ENCODE results near the gene MTHFD1.

MTHFD1 gene

DNA sequence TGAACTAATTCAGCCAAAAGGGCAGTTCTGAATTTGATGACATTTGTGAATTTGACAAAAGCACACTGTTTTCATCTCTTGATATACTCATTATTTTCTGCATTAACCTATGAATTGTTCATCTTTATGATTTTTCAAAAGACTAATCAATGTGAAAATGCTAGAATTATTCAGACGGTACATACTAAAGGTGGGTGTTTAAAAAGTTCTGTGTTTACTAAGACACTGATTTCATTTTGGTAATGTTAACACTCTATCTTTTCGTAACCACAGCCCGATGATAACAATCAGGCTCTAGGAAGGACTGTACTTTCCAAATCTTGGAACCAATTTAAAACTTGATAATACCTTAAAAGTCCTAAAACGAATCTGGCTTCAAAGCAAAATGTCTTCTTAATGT lies 86.5 kb downstream of the MTHFD1 start:
- in situ Hi-C loops (cut with MboI; ENCODE audit: low pct_unique_long_range_greater_than_20kb, low sequenced_read_pairs): no loop called here
- no peak for DNase-seq

DNA sequence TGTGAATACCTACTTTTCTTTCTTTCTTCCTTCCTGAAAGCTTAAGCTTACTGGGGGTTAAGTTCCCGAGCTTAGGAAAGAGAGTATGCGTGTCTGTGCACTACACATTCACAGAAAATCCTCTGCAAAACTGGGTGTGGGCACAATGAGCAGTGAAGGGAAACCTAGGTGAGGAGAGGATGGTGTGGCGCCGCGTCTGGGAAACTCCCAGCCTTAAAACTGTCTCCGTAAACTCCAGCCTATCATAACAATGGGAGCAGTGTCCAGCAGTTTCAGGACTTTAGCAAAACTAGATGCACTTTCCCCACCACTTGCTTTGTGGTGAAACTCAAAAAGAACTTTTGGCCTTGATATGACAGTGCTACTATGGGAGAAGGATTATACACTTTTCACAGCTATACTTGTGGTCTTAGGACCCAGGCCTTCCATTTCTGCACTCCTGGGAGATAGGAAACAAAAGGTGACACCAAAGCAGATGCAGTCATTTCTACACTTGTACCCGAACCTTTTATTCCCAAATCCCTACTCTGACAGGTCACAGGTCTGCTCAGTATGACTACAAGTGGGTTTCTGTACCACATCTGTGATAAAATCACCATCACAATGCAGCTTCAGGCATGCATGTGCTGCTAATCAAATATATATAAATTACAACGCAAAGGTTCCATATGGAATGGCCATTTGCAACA lies 87.6 kb downstream of the MTHFD1 start:
- in situ Hi-C loops (cut with MboI; ENCODE audit: low pct_unique_long_range_greater_than_20kb, low sequenced_read_pairs): no loop called here

DNA sequence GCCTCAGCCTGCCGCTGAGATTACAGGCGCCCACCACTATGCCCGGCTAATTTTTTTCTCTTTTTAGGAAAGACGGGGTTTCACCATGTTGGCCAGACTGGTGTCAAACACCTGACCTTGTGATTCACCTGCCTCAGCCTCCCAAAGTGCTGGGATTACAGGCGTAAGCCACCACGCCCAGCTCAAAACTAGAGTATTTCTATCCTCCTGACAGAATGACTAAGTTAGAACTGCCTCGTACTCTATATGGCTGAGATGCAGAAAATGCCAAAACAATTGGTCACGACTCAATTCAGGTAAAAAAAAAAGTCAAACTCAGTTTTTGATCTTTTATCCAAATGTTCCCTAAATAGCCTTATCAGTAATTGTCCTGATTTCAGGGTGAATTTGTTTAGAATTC lies 88.3 kb downstream of the MTHFD1 start:
- no peak for DNase-seq
- in situ Hi-C loops (cut with MboI; ENCODE audit: low pct_unique_long_range_greater_than_20kb, low sequenced_read_pairs): no loop called here

More for the DNA sequence above, 87.6 kb downstream of the MTHFD1 start:
- DNase-seq: no peak

DNA sequence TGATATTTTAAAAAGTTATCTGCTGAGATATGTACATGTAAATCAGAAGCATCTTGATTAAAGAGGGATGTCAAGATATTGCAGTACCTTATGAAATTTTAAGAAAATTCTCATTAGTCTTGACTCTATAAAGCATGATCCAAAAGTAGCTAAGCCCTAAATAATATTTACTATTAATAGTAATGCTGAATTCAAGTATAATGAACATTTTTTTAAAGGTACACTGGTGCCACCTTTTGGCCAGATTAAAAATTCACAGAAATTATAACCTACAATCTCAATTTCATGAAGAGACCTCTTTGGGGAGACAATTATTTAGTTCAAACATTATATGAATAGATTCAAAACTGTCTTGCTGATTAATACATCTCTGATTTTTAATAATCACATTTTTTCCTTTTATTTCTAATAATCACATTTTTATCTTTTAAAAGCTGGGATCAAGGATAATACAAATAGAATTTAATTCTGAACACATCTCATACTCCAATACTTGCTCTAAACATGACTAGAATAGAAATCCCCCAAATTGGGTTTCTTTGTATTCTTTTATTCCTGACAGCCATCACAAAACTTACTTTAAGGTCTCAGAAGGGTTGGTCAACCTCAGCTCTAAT lies 90.6 kb downstream of the MTHFD1 start:
- in situ Hi-C loops (cut with MboI; ENCODE audit: low pct_unique_long_range_greater_than_20kb, low sequenced_read_pairs): no loop called here
- peak; percentile 30 for DNase-seq

DNA sequence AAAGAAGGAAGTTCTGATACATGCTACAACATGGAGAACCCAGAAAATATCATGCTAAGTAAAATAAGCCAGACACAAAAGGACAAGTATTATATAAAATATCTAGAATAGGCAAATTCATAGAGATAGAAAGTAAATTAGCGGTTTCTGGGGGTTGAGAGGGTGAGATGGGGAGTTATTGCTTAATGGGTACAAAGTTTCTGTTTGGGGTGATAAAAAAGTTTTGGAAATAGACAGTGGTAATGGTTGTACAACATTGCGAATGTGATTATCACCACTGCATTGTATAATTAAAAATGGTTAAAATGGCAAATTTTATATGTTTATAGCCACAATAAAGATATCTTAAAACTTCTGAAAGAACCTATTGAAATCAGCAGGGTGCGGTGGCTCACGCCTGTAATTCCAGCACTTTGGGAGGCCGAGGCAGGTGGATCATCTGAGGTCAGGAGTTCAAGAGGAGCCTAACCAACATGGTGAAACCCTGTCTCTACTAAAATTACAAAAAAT lies 100.5 kb downstream of the MTHFD1 start:
- in situ Hi-C loops (cut with MboI; ENCODE audit: low pct_unique_long_range_greater_than_20kb, low sequenced_read_pairs): no loop called here
- DNase-seq: no peak

DNA sequence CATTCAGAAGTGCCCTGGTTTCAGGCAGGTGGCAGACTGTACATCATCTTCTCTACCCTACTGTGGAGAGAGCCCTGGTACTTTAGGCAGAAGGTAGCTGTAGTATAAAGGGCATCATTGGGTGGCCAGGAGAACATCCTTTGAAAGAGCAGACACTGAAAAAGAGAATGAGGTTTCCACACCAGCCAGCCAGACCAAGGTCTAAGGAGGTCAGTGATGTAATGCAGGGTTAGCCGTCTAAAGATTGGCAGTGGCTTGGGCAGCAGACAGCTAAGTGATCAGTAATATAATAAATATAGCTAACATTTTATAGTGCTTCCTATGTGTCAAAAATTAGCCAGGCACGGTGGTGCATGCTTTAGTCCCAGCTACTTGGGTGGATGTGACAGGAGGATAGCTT lies 103.5 kb downstream of the MTHFD1 start:
- in situ Hi-C loops (cut with MboI; ENCODE audit: low pct_unique_long_range_greater_than_20kb, low sequenced_read_pairs): no loop called here
- DNase-seq: no peak

DNA sequence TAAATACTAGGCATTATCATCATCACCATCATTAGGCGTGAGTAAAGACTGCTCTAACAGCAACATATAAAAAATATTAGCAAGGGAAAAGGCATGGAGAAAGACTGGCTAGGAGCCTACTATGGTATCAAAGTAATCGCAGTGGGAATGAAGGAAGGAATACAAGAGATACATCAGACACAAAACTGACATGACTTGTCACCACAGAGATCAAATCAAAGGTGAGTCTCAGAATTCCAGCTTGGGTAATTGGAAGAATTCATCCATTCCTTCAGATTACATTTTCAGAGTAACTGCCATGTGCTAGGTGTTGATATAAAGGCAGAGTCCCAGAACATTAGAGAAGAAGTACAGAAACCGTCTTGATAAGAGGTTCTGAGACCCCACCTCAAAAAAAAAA lies 105.3 kb downstream of the MTHFD1 start:
- in situ Hi-C loops (cut with MboI; ENCODE audit: low pct_unique_long_range_greater_than_20kb, low sequenced_read_pairs): no loop called here
- DNase-seq: no peak

DNA sequence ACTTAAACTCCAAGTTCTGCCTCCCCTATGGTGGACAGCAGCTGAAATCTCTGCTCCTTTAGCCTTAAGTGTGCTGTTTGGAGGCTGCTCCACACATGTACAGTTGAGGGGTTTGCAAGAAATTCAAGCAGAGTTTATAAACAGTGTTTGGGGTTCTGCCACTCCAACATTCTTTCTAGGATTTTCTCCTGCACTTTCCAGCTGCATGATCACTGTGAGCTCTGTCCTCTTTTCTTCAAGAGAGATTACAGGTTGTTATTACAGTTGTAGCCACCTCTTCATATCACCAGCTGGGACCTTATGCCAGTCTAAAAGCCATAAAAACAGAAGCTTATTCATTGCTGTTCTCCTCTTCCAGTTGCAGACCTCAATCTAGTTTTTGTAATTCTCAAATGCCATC lies 107.1 kb downstream of the MTHFD1 start:
- in situ Hi-C loops (cut with MboI; ENCODE audit: low pct_unique_long_range_greater_than_20kb, low sequenced_read_pairs): no loop called here
- no peak for DNase-seq

DNA sequence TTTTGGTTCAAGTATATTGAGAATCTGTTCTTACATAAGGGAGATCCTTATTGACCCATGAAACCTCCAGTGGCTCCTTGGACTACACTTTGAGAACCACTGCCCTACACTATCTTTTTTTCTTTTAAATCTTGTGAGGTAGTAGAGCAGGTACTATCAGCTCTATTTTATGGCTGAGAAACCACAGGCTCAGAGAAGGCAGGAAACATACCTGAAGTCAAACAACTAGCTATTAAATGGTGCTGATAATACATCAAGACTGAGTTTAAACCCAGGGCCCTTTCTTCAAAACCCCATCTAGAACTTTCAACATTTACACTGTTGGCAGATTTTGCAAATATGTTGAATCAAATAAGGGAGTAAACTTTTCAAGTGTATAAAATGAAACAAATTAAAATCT lies 108.6 kb downstream of the MTHFD1 start:
- in situ Hi-C loops (cut with MboI; ENCODE audit: low pct_unique_long_range_greater_than_20kb, low sequenced_read_pairs): no loop called here
- DNase-seq: no peak

DNA sequence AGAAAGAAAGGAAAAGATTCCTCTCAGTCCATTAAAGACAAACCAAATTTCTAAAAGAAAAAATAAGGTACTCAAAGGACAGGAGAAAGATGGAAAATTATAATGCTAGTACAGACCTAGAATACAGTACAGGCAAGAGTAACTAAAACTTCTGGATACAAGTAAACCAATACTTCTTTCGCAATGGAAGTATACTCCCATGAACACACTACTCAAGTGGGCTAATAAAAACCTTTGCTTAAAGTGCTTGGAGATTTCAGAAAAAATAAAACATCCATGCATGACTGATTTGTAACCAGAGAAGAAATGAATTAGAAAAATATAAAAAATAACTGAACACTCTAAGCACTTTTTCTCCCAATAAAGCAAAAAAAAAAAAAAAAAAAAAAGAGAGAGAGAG lies 111.9 kb downstream of the MTHFD1 start:
- in situ Hi-C loops (cut with MboI; ENCODE audit: low pct_unique_long_range_greater_than_20kb, low sequenced_read_pairs): no loop called here
- DNase-seq: no peak

DNA sequence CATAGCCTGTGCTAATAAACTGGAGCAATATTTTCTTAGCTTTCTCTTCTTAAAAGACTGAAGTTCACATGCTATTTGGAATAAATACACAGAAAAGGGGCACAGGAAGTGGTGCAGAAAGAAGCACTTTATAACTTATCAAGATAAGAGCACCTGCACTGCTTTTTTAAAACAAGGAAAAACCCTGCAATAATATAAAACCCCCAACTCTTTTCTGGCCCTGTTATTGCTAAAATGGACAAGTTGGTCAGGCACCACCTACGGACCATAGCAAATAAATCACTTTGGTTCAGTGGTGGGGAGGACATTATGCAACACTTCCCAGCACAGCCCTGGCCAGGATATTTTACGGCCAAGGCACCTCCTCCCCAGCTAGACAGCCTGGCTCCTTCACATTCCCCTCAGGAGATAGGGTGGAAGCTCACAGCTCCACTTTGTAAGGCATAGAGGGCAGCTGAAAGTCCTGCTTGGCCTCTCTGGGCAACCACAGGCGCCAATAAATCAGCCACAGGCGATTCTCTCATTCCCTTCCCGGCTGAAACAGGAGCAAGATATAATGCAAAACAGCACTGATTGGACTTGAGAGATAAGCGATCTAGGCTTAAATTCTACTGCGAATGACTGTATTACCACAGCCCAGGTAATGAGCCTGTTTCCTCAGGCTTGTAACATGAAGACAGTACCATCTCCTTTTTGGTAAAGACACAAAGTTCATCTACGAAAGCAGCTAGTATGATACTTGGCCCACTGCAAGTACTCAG lies 113.4 kb downstream of the MTHFD1 start:
- in situ Hi-C loops (cut with MboI; ENCODE audit: low pct_unique_long_range_greater_than_20kb, low sequenced_read_pairs): no loop called here
- peak; percentile 36 for DNase-seq

DNA sequence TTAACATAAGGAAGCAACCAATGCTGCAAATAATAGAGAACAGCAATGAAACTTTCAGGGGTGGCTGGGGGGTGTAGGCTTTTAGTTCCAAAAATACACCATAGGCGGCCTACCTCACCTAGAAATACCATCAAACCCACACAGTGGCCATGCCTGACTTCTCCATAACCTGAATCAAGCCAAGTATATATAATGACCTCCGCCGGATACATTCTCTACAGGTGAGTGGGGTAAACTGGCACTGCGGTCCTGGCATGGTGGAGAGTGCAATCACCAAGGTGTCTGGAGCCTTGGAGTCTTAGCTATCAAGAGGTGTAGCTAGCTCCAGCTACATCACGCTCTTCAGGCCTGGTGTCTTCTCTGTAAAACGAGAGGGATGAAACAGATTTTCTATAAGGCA lies 114.3 kb downstream of the MTHFD1 start:
- in situ Hi-C loops (cut with MboI; ENCODE audit: low pct_unique_long_range_greater_than_20kb, low sequenced_read_pairs): no loop called here
- no peak for DNase-seq

DNA sequence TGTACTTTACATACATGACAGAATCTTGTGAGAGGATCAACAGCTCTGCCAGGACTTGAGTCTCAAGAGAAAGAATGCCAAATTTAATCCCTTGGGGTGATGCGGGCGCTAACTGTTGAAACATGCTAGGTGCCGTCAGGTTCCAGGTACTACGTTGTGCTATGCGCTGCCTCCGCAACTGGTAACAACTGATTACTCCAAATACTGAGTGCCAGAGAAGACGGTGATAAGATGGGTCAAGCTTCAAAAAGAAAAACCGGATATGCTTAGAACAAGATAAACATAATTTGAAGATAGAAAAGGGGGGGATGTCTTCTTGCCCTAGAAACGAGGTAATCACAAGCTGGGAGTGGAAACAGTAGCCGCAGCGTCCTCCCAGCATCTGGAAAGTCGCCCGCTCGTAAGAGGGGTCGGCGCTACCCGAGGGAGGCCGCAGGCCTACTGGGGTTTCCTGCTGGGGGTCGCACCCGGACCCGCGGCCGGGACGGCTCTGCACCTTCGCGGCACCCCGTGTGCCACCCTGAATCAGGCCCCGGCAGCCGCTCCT lies 114.8 kb downstream of the MTHFD1 start:
- in situ Hi-C loops (cut with MboI; ENCODE audit: low pct_unique_long_range_greater_than_20kb, low sequenced_read_pairs): no loop called here
- DNase-seq: no peak

DNA sequence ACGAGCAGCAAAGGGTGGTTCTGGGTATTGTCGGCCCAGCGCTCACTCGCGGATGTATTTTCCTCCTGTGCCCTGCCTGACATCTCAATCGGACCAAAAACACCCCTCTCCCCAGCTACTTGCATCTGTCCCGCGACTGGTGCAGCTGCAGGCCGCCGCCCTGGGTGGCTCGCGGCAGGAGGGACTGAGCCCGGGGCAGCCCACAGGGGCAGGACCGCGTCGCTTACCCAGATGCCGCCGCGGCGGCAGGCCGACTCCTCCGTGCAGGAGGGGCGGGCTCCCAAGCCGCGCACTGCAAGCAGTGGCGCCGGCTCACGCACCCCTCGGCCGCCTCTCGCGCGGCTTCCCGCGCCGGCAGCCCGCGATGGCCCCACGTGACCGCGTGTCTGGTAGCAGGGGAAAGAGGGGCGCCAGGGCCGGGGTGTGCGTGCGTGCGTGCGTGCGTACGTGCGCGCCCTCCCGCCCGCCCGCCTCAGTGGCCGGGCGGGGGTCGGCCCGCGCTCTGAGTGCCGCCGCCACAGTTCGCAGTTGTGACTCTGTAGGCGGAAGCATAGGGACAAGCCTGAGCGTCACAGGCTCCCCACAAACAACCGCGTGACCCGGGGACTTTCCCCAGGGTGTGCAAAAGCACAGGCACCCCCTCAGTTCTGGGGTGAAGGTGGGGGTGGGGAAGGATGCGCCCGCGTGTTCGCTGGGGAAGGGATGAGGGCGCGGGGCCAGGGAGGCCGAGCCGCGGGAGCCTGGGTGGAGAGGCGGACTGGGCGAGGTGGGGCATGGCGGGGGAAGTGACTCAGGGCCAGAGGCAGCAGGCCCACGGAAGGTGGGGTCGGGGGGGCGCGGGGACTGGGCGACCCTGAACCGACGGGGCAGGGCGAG lies 115.5 kb downstream of the MTHFD1 start, which contains the start of gene ZBTB25:
Gene ZBTB25 (minus strand): TSS at position 405 of the 876 bp plus-strand sequence. CDS start 13,305 bp downstream, outside the sequence.
- peak; percentile 94 for DNase-seq
- in situ Hi-C loops (cut with MboI; ENCODE audit: low pct_unique_long_range_greater_than_20kb, low sequenced_read_pairs): no loop called here

DNA sequence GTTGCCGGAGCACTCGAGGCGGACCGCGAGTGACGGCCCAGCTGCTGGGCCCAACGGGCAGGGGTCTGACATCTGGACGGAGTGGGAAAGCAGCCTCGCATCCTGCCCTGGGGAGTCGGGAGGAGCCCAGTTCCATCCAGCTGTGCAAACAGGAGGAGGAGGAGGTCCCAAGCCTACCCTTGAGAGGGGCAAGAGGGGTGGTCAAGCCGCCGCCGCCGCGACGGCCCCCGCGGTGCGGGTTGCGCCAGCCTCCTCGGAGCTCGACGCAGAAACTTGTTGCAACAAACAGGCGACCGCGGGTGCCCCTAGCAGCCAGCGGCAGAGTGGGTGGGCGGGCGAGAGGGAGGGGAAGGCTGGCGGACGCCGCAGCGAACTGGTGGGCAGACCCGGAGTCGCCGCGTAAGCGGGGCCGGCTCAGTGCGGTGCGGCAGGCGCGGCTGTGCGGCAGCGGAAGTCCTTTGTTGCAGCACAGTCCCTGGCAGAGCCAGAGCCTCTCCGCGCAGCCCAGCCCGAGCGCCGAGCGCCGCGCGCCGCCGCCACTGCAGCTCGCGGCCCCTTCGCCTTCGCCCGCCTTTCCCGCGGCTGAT lies 116.2 kb downstream of the MTHFD1 start, which contains the start of gene ZBTB1:
Gene ZBTB1 (plus strand): TSS at position 461 of the 587 bp plus-strand sequence. CDS start 16,735 bp downstream, outside the sequence.
- in situ Hi-C loops (cut with MboI; ENCODE audit: low pct_unique_long_range_greater_than_20kb, low sequenced_read_pairs): no loop called here

DNA sequence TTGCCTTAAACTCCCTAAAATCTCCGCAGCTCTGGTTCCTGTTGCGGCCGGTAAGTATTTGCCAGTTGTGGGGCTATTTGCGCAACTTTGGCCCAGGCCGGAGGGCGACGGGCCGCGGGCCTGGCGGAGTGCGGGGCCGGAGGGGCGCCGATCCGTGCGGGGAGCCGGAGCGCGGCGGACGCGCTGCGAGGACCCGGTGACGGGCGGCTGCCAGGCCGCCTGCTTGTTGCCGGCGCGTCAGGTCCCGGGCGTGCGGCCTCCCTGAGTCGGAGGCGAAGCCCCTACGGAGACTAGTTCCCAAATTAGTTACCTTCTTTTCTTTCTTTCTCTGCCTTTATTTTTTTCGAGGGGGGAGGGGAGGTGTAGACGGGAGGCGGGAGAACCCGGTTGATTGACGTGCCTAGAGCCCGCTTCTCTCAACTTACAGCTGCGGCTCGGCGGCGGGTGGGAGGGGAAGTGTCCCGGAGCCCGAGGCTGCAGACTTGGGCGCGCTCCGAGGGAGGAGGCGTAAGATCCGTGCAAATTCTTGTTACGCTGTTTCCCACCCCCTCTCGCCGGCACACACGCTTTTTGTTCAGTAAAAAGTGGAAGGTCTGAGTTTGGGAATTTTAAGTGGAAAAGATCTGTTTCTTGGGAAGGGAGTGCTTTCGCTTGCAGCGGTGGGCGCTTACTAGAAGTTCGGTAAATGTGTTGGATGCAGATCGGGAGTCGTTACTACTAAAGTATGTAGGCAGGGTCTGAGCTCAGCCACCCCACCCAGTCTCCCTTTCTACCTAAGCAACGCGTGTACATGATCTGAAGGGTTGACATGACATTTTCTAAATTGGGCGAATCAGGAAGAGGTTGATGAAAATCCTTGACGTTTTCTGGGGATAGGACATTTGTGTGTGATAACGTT lies 117.0 kb downstream of the MTHFD1 start:
- DNase-seq: peak; percentile 92
- in situ Hi-C loops (cut with MboI; ENCODE audit: low pct_unique_long_range_greater_than_20kb, low sequenced_read_pairs): no loop called here

More for the DNA sequence above, 116.2 kb downstream of the MTHFD1 start, which contains the start of gene ZBTB1:
- DNase-seq: peak; percentile 86

DNA sequence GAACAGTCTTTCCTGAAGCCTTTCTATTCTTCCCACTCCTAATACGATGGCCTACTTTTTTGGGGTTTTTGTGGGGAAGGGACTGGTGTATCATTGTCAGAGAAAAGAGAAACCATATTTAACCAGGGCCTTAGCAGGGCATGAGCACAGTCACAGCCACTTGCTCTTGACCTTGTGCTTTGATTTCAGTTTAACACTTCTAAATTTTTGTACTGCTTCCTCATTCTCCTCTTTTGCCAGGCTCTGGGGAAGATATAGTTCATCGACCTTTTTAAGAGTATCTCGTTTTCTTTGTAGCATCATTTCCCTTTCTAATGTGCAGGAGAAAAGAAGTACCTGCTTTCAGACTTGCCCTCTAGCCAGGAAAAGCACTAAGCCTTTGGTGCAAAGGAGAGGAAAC lies 118.6 kb downstream of the MTHFD1 start:
- DNase-seq: peak; percentile 28
- in situ Hi-C loops (cut with MboI; ENCODE audit: low pct_unique_long_range_greater_than_20kb, low sequenced_read_pairs): no loop called here

Data from KBM-7 (cell line).